ENCODE measurements around the gene UTP14C.
"Not testable (repeated sequence)": the region's sequence is repeated elsewhere in the genome, so short reads cannot be mapped to it uniquely, and the experiment has no call there.

The UTP14C gene

GRCh38 chr13:52024481-52024880 lies at the start of gene UTP14C:
UTP14C (plus strand) TSS chr13:52024691; CDS start chr13:52028805, 4,114 bp downstream.
- Histone ChIP-seq H3K9me3 (ENCODE audit: control insufficient read depth, low read length) (no peaks in the 10 kb centered on the region), H3K9ac (ENCODE audit: low read length) (no peak within 1 kb of the TSS), H3K27me3 (replicated peaks; ENCODE audit: control insufficient read depth, insufficient read depth, low read length) (no peaks in the 10 kb centered on the region), H3K4me1 (ENCODE audit: control insufficient read depth, insufficient read depth, low read length) (peaks cover 9% of the 10 kb centered on the region), H3K36me3 (ENCODE audit: control insufficient read depth, insufficient read depth, low read length, severe bottlenecking) (peaks cover 69% of the 10 kb centered on the region), H3K4me3 (ENCODE audit: low read length) (no peak within 1 kb of the TSS)
- DNase-seq (ENCODE audit: low read depth), result no peak

GRCh38 chr13:51976423-51976822 lies 48.1 kb upstream of the UTP14C start:
- Histone ChIP-seq H3K9me3 (ENCODE audit: control insufficient read depth, low read length) (no peaks in the 10 kb centered on the region), H3K4me1 (ENCODE audit: control insufficient read depth, insufficient read depth, low read length) (peaks cover 7% of the 10 kb centered on the region), H3K4me3 (ENCODE audit: low read length) (no peak overlapping the region), H3K27me3 (replicated peaks; ENCODE audit: control insufficient read depth, insufficient read depth, low read length) (no peaks in the 10 kb centered on the region), H3K9ac (ENCODE audit: low read length) (no peak overlapping the region), H3K36me3 (ENCODE audit: control insufficient read depth, insufficient read depth, low read length, severe bottlenecking) (no peaks in the 10 kb centered on the region)
- DNase-seq (ENCODE audit: low read depth), result no peak

- Histone ChIP-seq H3K4me1 (ENCODE audit: control insufficient read depth, insufficient read depth, low read length) (peaks cover 7% of the 10 kb centered on the region), H3K4me3 (ENCODE audit: low read length) (no peak overlapping the region), H3K36me3 (ENCODE audit: control insufficient read depth, insufficient read depth, low read length, severe bottlenecking) (no peaks in the 10 kb centered on the region), H3K9ac (ENCODE audit: low read length) (no peak overlapping the region), H3K27me3 (replicated peaks; ENCODE audit: control insufficient read depth, insufficient read depth, low read length) (no peaks in the 10 kb centered on the region), H3K9me3 (ENCODE audit: control insufficient read depth, low read length) (no peaks in the 10 kb centered on the region)
- no peak for DNase-seq (ENCODE audit: low read depth)
These were observed 47.6 kb upstream of the UTP14C start for GRCh38 chr13:51976890-51977289.

GRCh38 chr13:51977625-51978024 lies 46.9 kb upstream of the UTP14C start:
- Histone ChIP-seq H3K9ac (ENCODE audit: low read length) (no peak overlapping the region), H3K4me3 (ENCODE audit: low read length) (no peak overlapping the region), H3K4me1 (ENCODE audit: control insufficient read depth, insufficient read depth, low read length) (peaks cover 7% of the 10 kb centered on the region), H3K27me3 (replicated peaks; ENCODE audit: control insufficient read depth, insufficient read depth, low read length) (no peaks in the 10 kb centered on the region), H3K9me3 (ENCODE audit: control insufficient read depth, low read length) (no peaks in the 10 kb centered on the region), H3K36me3 (ENCODE audit: control insufficient read depth, insufficient read depth, low read length, severe bottlenecking) (no peaks in the 10 kb centered on the region)
- DNase-seq (ENCODE audit: low read depth), result no peak

GRCh38 chr13:51978796-51979556 lies 45.5 kb upstream of the UTP14C start:
- Histone ChIP-seq H3K4me1 (ENCODE audit: control insufficient read depth, insufficient read depth, low read length) (peaks cover 7% of the 10 kb centered on the region), H3K9ac (ENCODE audit: low read length) (no peak overlapping the region), H3K36me3 (ENCODE audit: control insufficient read depth, insufficient read depth, low read length, severe bottlenecking) (no peaks in the 10 kb centered on the region), H3K4me3 (ENCODE audit: low read length) (no peak overlapping the region), H3K9me3 (ENCODE audit: control insufficient read depth, low read length) (no peaks in the 10 kb centered on the region), H3K27me3 (replicated peaks; ENCODE audit: control insufficient read depth, insufficient read depth, low read length) (no peaks in the 10 kb centered on the region)
- DNase-seq (ENCODE audit: low read depth), result no peak

GRCh38 chr13:51980908-51981307 lies 43.6 kb upstream of the UTP14C start:
- H3K4me1 ChIP-seq (ENCODE audit: control insufficient read depth, insufficient read depth, low read length), result peaks cover 7% of the 10 kb centered on the region
- no peaks in the 10 kb centered on the region for H3K27me3 ChIP-seq (replicated peaks; ENCODE audit: control insufficient read depth, insufficient read depth, low read length)
- H3K36me3 ChIP-seq (ENCODE audit: control insufficient read depth, insufficient read depth, low read length, severe bottlenecking), result no peaks in the 10 kb centered on the region
- no peaks in the 10 kb centered on the region for H3K9me3 ChIP-seq (ENCODE audit: control insufficient read depth, low read length)
- H3K4me3 ChIP-seq (ENCODE audit: low read length), result no peak overlapping the region
- no peak overlapping the region for H3K9ac ChIP-seq (ENCODE audit: low read length)
- DNase-seq (ENCODE audit: low read depth), result peak; percentile 56

- peak; percentile 27 for DNase-seq (ENCODE audit: low read depth)
- H3K4me3 ChIP-seq (ENCODE audit: low read length), result no peak overlapping the region
These were observed 43.1 kb upstream of the UTP14C start for GRCh38 chr13:51981355-51981754.

GRCh38 chr13:51983292-51983691 lies 41.2 kb upstream of the UTP14C start:
- H3K36me3 ChIP-seq (ENCODE audit: control insufficient read depth, insufficient read depth, low read length, severe bottlenecking); H3K4me1 ChIP-seq (ENCODE audit: control insufficient read depth, insufficient read depth, low read length); H3K4me3 ChIP-seq (ENCODE audit: low read length); DNase-seq (ENCODE audit: low read depth); H3K9ac ChIP-seq (ENCODE audit: low read length); H3K9me3 ChIP-seq (ENCODE audit: control insufficient read depth, low read length); H3K27me3 ChIP-seq (replicated peaks; ENCODE audit: control insufficient read depth, insufficient read depth, low read length): not testable (repeated sequence)

More at GRCh38 chr13:51981355-51981754, 43.1 kb upstream of the UTP14C start:
- peaks cover 7% of the 10 kb centered on the region for H3K4me1 ChIP-seq (ENCODE audit: control insufficient read depth, insufficient read depth, low read length)
- H3K9me3 ChIP-seq (ENCODE audit: control insufficient read depth, low read length), result no peaks in the 10 kb centered on the region
- no peak overlapping the region for H3K9ac ChIP-seq (ENCODE audit: low read length)
- no peaks in the 10 kb centered on the region for H3K27me3 ChIP-seq (replicated peaks; ENCODE audit: control insufficient read depth, insufficient read depth, low read length)
- H3K36me3 ChIP-seq (ENCODE audit: control insufficient read depth, insufficient read depth, low read length, severe bottlenecking), result no peaks in the 10 kb centered on the region

- H3K9ac ChIP-seq (ENCODE audit: low read length); H3K4me1 ChIP-seq (ENCODE audit: control insufficient read depth, insufficient read depth, low read length); H3K27me3 ChIP-seq (replicated peaks; ENCODE audit: control insufficient read depth, insufficient read depth, low read length); H3K9me3 ChIP-seq (ENCODE audit: control insufficient read depth, low read length); DNase-seq (ENCODE audit: low read depth); H3K36me3 ChIP-seq (ENCODE audit: control insufficient read depth, insufficient read depth, low read length, severe bottlenecking); H3K4me3 ChIP-seq (ENCODE audit: low read length): not testable (repeated sequence)
These were observed 39.6 kb upstream of the UTP14C start for GRCh38 chr13:51984904-51985303.

- H3K9ac ChIP-seq (ENCODE audit: low read length), result no peak overlapping the region
- H3K9me3 ChIP-seq (ENCODE audit: control insufficient read depth, low read length), result no peaks in the 10 kb centered on the region
- H3K4me1 ChIP-seq (ENCODE audit: control insufficient read depth, insufficient read depth, low read length), result peaks cover 5% of the 10 kb centered on the region
- H3K27me3 ChIP-seq (replicated peaks; ENCODE audit: control insufficient read depth, insufficient read depth, low read length), result no peaks in the 10 kb centered on the region
- no peaks in the 10 kb centered on the region for H3K36me3 ChIP-seq (ENCODE audit: control insufficient read depth, insufficient read depth, low read length, severe bottlenecking)
- H3K4me3 ChIP-seq (ENCODE audit: low read length), result no peak overlapping the region
- no peak for DNase-seq (ENCODE audit: low read depth)
These were observed 35.4 kb upstream of the UTP14C start for GRCh38 chr13:51988988-51989618.

GRCh38 chr13:51993713-51994112 lies 30.8 kb upstream of the UTP14C start:
- H3K36me3 ChIP-seq (ENCODE audit: control insufficient read depth, insufficient read depth, low read length, severe bottlenecking), result no peaks in the 10 kb centered on the region
- H3K4me1 ChIP-seq (ENCODE audit: control insufficient read depth, insufficient read depth, low read length), result peaks cover 22% of the 10 kb centered on the region
- H3K27me3 ChIP-seq (replicated peaks; ENCODE audit: control insufficient read depth, insufficient read depth, low read length), result peaks cover 16% of the 10 kb centered on the region
- H3K9me3 ChIP-seq (ENCODE audit: control insufficient read depth, low read length), result no peaks in the 10 kb centered on the region
- no peak overlapping the region for H3K9ac ChIP-seq (ENCODE audit: low read length)
- no peak overlapping the region for H3K4me3 ChIP-seq (ENCODE audit: low read length)
- no peak for DNase-seq (ENCODE audit: low read depth)

All from adipocyte (in vitro differentiated cells).